ENCODE measurements around the gene DENND1B. TPM values are rescaled to one million over a fixed set of nuclear protein-coding genes. Genes with fewer than 3 reads are reported as not detected.

The DENND1B gene
- total RNA-seq, 2 donors from 2014 or later = 9.4 to 11.9 TPM

DNA sequence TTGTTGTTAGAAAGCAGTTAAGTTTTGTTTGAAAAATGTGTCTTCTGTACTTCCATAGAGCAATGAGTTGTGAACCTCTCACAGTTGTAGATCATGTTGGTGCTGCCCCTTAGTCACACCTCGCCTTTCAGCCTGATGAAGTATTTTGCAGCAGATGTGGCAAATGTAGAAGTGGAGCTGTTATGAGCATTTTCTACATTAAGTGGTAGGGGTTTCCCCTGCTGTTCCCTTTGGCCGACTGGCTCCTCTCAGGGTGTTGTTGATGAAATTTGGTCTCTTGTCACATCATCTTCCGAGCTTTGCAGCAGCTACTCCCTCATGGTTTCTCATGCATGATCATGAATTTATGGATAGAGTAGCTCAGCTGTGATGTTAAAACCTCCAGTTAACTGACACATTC is 33.6 kb upstream of the DENND1B start:
- WGBS, 2 experiments (ENCODE audit: insufficient coverage in 1 of 2, insufficient read length in 1 of 2) = 87 to 100% methylated on average over 1 to 3 of the region's 3 CpGs
- Mint-ChIP-seq H3K4me3 (no peak overlapping the region), H3K9me3 (no peaks in the 10 kb centered on the region), H3K36me3 (ENCODE audit: low read depth) (no peaks in the 10 kb centered on the region), H3K4me1 (peaks cover 17% of the 10 kb centered on the region), H3K27ac (no peak overlapping the region), H3K27me3 (ENCODE audit: insufficient read depth) (no peaks in the 10 kb centered on the region)
- no peak overlapping the region for H3K4me3 ChIP-seq (ENCODE audit: low read length)
- H3K27ac ChIP-seq (ENCODE audit: low read depth, low read length) = no peak overlapping the region
- DNase-seq = no peak
- H3K36me3 ChIP-seq (ENCODE audit: control insufficient read depth, insufficient read depth, low read length) = no peaks in the 10 kb centered on the region
- TF ChIP-seq, protein P1, sequence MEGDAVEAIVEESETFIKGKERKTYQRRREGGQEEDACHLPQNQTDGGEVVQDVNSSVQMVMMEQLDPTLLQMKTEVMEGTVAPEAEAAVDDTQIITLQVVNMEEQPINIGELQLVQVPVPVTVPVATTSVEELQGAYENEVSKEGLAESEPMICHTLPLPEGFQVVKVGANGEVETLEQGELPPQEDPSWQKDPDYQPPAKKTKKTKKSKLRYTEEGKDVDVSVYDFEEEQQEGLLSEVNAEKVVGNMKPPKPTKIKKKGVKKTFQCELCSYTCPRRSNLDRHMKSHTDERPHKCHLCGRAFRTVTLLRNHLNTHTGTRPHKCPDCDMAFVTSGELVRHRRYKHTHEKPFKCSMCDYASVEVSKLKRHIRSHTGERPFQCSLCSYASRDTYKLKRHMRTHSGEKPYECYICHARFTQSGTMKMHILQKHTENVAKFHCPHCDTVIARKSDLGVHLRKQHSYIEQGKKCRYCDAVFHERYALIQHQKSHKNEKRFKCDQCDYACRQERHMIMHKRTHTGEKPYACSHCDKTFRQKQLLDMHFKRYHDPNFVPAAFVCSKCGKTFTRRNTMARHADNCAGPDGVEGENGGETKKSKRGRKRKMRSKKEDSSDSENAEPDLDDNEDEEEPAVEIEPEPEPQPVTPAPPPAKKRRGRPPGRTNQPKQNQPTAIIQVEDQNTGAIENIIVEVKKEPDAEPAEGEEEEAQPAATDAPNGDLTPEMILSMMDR (conservative IDR thresholded peaks at IDR 0.05) = no peak
- no peaks in the 10 kb centered on the region for H3K9me3 ChIP-seq (ENCODE audit: control insufficient read depth, low read length)
- H3K4me1 ChIP-seq (ENCODE audit: control insufficient read depth, insufficient read depth, low read length) = no peaks in the 10 kb centered on the region
- no peak overlapping the region for H3K9ac ChIP-seq (ENCODE audit: extremely low read depth, low read length, poor library complexity, severe bottlenecking)
- H3K27me3 ChIP-seq (ENCODE audit: control insufficient read depth, insufficient read depth, low read length, poor library complexity, severe bottlenecking) = no peaks in the 10 kb centered on the region

DNA sequence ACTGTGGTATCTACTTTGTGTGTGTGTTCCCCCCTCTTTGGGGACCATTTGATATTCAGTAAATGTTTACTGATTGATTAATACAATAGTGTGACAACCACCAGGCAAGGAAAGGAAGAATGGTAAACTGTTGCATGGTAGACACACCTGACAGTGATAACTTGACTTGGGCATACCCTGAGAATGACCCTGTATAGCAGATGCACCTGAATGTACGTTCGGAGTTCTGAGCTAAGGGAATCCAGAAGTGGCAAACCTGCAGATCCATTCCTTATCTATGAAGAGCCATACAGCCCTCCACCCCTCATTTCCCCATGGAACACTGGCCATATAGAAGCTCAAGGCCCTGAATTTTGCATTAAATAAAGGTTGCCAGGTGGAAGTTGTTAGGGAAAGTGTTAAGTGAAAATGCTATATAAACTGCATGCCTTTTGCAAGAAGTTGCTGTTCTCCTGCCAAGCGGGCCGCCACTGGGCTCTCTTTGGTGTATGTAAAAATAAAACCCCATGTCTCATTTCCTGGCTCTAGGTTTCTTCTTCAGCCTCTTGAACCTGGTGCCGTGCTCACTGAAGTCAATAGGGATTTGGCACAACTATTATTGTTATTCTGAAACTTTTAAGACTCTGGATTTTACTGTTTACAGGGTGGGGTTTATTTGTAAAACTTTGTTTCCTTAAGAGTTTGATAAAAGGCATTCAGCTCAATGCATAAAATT is 32.6 kb upstream of the DENND1B start:
- no peak overlapping the region for H3K9ac ChIP-seq (ENCODE audit: extremely low read depth, low read length, poor library complexity, severe bottlenecking)
- no peaks in the 10 kb centered on the region for H3K27me3 ChIP-seq (ENCODE audit: control insufficient read depth, insufficient read depth, low read length, poor library complexity, severe bottlenecking)
- no peaks in the 10 kb centered on the region for H3K9me3 ChIP-seq (ENCODE audit: control insufficient read depth, low read length)
- no peaks in the 10 kb centered on the region for H3K4me1 ChIP-seq (ENCODE audit: control insufficient read depth, insufficient read depth, low read length)
- no peaks in the 10 kb centered on the region for H3K27me3 Mint-ChIP-seq (ENCODE audit: insufficient read depth)
- no peaks in the 10 kb centered on the region for H3K36me3 ChIP-seq (ENCODE audit: control insufficient read depth, insufficient read depth, low read length)
- H3K4me1 Mint-ChIP-seq = peaks cover 17% of the 10 kb centered on the region
- H3K27ac ChIP-seq (ENCODE audit: low read depth, low read length) = no peak overlapping the region
- H3K27ac Mint-ChIP-seq = no peak overlapping the region
- 87 to 100% methylated on average over 2 to 5 of the region's 5 CpGs for WGBS, 2 experiments (ENCODE audit: insufficient coverage in 1 of 2, insufficient read length in 1 of 2)
- H3K36me3 Mint-ChIP-seq (ENCODE audit: low read depth) = no peaks in the 10 kb centered on the region
- H3K4me3 Mint-ChIP-seq = no peak overlapping the region
- no peak for DNase-seq
- peaks cover 3% of the 10 kb centered on the region for H3K9me3 Mint-ChIP-seq
- TF ChIP-seq, protein P1 (conservative IDR thresholded peaks at IDR 0.05) = no peak
- H3K4me3 ChIP-seq (ENCODE audit: low read length) = no peak overlapping the region

DNA sequence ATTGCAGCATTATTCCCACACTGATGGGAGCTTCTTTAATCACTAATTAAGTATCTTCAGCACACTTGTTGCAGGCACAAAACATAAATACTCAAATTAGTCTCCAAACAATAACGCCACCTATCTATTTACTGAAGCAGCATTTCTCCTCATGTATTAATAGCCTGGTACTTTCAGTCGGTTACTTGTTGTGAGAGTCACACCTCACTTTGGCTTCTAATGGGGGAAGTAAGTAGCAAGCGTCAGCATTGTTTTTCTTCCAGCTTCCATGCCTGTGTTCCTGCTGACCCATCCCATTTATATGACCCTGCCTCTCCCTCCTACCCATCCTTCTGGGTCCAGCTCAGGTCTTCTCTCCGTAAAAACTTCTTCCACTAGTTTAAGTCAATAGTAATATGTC is 31.9 kb upstream of the DENND1B start:
- Mint-ChIP-seq H3K27me3 (ENCODE audit: insufficient read depth) (peaks cover 1% of the 10 kb centered on the region), H3K27ac (no peak overlapping the region), H3K9me3 (peaks cover 5% of the 10 kb centered on the region), H3K4me3 (no peak overlapping the region), H3K4me1 (peaks cover 17% of the 10 kb centered on the region), H3K36me3 (ENCODE audit: low read depth) (no peaks in the 10 kb centered on the region)
- H3K4me1 ChIP-seq (ENCODE audit: control insufficient read depth, insufficient read depth, low read length) = no peaks in the 10 kb centered on the region
- H3K27ac ChIP-seq (ENCODE audit: low read depth, low read length) = no peak overlapping the region
- DNase-seq = no peak
- H3K36me3 ChIP-seq (ENCODE audit: control insufficient read depth, insufficient read depth, low read length) = no peaks in the 10 kb centered on the region
- H3K9me3 ChIP-seq (ENCODE audit: control insufficient read depth, low read length) = no peaks in the 10 kb centered on the region
- 88 to 92% methylated on average over 3 to 4 of the region's 4 CpGs for WGBS, 2 experiments (ENCODE audit: insufficient coverage in 1 of 2, insufficient read length in 1 of 2)
- TF ChIP-seq, protein P1 (conservative IDR thresholded peaks at IDR 0.05) = no peak
- no peak overlapping the region for H3K4me3 ChIP-seq (ENCODE audit: low read length)
- no peak overlapping the region for H3K9ac ChIP-seq (ENCODE audit: extremely low read depth, low read length, poor library complexity, severe bottlenecking)
- H3K27me3 ChIP-seq (ENCODE audit: control insufficient read depth, insufficient read depth, low read length, poor library complexity, severe bottlenecking) = no peaks in the 10 kb centered on the region

Measured in endodermal cell (in vitro differentiated cells).